A549 treated with Hydrocortisone at 1 μM for 4 hours (cell line): ENCODE measurements around the gene C10orf62. TPM values are rescaled to one million over a fixed set of nuclear protein-coding genes. Genes with fewer than 3 reads are reported as not detected.

ENCODE experiments used
- total RNA-seq: library from RNA; stranded (reverse); fragments of 200-300 nt; extraction: Qiagen RNA extraction; gene quantifications from 5 replicates; pipeline ENCODE4 v1.2.3, GENCODE V29; 2022

Gene C10orf62, protein sequence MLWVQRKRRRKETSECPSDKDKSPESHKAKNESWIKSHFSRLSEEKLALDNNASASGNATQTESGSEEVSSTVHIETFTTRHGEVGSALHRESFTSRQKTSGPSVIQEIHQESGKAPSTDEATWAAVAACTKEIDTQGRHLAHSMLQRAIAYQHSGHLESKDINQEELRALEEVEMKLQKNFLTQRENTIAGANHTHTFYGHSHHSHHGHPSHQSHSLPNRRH
- total RNA-seq = 0.10 to 0.16 TPM in 2 of 5 replicates, not detected in the others

DNA sequence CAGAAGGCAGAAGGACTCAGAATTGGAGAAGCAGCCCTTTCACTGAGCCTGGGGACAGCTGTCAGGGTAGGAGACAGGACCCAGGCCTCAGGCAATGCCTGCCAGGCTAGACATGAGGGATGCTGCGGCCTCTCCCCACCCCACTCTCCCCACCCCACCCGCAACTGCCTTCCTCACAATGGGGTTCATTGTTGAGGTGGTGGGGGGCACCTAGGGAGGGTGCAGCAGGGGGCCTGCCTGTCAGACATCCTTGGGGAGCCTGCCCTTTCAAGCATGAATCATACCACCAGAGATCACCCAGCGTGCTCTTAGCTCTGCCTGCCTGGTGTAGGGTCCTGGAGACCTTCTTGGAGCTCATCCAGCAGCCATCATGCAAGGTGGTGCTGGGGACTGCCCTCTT lies at the start of gene C10orf62:
Gene C10orf62, plus strand, starts transcription at position 243 of the 400 bp plus-strand sequence. CDS start 177 bp downstream, outside the sequence.

DNA sequence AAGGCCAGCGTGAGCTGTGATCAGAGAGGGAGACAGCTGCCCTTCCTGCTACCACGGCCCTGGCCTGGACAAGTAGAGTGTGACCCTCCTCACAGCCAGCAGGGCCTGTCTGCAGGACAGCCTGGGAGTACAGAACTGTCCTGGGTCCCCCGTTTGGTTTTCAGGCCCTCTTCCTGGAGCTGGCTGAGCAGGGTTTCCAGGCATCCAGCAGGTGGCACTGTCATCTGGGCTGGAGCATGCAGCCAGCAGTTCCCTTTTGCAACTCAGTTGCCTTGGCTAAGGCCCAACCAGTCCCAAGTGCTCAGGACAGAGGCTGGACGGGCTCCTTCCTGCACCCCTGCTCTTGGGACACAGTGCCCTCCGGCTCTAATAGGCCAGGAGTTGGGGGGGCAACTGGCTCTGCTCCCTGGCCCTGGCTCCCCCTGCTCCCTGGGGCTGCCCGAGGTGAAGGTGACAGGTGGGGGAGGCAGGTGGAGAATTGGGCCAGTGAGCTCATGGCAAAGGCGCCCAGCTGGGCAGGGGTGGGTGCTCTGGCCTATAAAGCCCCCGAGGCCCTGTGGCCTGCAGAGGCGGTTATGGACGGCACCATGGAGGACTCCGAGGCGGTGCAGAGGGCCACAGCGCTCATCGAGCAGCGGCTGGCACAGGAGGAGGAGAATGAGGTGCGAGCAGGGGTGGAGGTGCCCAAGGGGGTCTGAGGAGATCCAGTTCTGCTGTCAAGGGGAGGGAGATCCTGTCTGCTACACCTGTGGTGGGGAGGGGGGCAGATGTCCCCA lies 17.1 kb upstream of the C10orf62 start, which contains the start of gene ANKRD2:
Gene ANKRD2, plus strand, starts transcription at position 566 of the 776 bp plus-strand sequence. Its CDS starts 10 bp downstream, at position 576.

GRCh38 chr10:97584060-97584797 lies 5.3 kb upstream of the C10orf62 start, which contains the start of gene HOGA1:
TSS of gene HOGA1 (plus strand) at chr10:97584389. CDS start at chr10:97584704, 315 bp downstream.

GRCh38 chr10:97632949-97633884 lies 43.7 kb downstream of the C10orf62 start, which contains the start of gene MORN4:
TSS of gene MORN4 (minus strand) at chr10:97633500. CDS start at chr10:97619653, 13,847 bp downstream.

DNA sequence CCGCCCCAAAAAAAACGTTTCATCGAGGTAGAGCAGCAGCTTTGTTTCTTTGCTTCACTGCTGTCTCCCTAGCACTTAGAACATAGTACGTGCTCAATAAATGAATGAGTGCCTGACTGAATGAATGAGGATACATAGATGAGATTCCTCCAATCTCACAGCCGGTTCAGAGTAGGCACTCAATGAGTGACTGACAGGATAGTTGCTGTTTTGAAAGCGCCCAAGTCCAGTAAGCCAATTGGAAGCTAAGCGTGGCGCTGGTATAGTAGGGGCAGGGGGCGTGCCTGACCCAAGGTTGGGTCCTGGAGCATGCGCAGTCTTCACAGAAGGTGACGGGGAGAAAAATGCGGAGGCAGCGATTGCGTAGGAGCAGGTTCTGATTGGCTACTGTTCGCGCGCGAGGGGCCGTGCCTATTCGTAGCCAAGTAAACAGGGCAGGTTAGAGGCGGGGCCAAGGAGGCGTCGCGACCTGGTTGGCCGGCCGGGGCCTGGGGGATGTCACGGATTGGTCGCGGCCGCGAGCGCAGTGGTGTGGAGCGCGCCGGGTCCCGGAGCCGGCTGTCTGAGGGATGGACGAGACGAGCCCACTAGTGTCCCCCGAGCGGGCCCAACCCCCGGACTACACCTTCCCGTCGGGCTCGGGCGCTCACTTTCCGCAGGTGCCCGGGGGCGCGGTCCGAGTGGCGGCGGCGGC lies 50.8 kb downstream of the C10orf62 start, which contains the start of gene PI4K2A:
Gene PI4K2A, plus strand, starts transcription at position 498 of the 694 bp plus-strand sequence. Its CDS starts 72 bp downstream, at position 570.

Other genes with a start within 250 kb of the C10orf62 start
- 50.9 to 64.9 TPM (median 55.6 TPM) in 5 replicates for gene RRP12, start 188.4 kb upstream of the C10orf62 start, total RNA-seq
- gene PGAM1, start 163.5 kb upstream of the C10orf62 start, total RNA-seq = 599 to 650 TPM (median 629 TPM) in 5 replicates
- gene EXOSC1, start 143.7 kb upstream of the C10orf62 start, total RNA-seq = 51.7 to 58.9 TPM (median 54.8 TPM) in 5 replicates
- 47.0 to 52.7 TPM (median 51.7 TPM) in 5 replicates for gene ZDHHC16, start 143.5 kb upstream of the C10orf62 start, total RNA-seq
- gene MMS19, start 91.3 kb upstream of the C10orf62 start, total RNA-seq = 47.4 to 50.9 TPM (median 48.9 TPM) in 5 replicates
- 15.5 to 22.8 TPM (median 20.0 TPM) in 5 replicates for gene UBTD1, start 90.8 kb upstream of the C10orf62 start, total RNA-seq
- gene ANKRD2, start 16.9 kb upstream of the C10orf62 start, total RNA-seq = 5.6 to 8.9 TPM (median 7.3 TPM) in 5 replicates
- 1.9 to 2.8 TPM (median 2.4 TPM) in 5 replicates for gene HOGA1, start 5.3 kb upstream of the C10orf62 start, total RNA-seq
- 6.4 to 7.7 TPM (median 7.5 TPM) in 5 replicates for gene MORN4, start 43.8 kb downstream of the C10orf62 start, total RNA-seq
- gene PI4K2A, start 51.0 kb downstream of the C10orf62 start, total RNA-seq = 22.0 to 24.9 TPM (median 23.7 TPM) in 5 replicates
- gene AVPI1, start 97.5 kb downstream of the C10orf62 start, total RNA-seq = 82.5 to 134 TPM (median 124 TPM) in 5 replicates
- 43.3 to 55.7 TPM (median 54.3 TPM) in 5 replicates for gene MARVELD1, start 124.0 kb downstream of the C10orf62 start, total RNA-seq
- gene ZFYVE27, start 147.4 kb downstream of the C10orf62 start, total RNA-seq = 20.2 to 24.5 TPM (median 22.9 TPM) in 5 replicates
- 2.2 to 2.7 TPM (median 2.6 TPM) in 5 replicates for gene SFRP5, start 182.3 kb downstream of the C10orf62 start, total RNA-seq